HG03442 (cell line): ENCODE measurements around the gene NYNRIN.

Source experiments
- ATAC-seq: cut with Tn5 transposase; IDR thresholded peaks from one replicate; pipeline ENCODE4 v1.9.1; 2021; ENCODE audit warnings: mild to moderate bottlenecking, moderate library complexity; ENCODE audit not compliant: unreplicated experiment

Gene NYNRIN

GRCh38 chr14:24414077-24414476, 15.3 kb downstream of the NYNRIN start:
- ATAC-seq, result no peak

GRCh38 chr14:24414732-24415420, 16.1 kb downstream of the NYNRIN start:
- no peak for ATAC-seq

GRCh38 chr14:24415421-24416253, 16.8 kb downstream of the NYNRIN start:
- ATAC-seq, result no peak

GRCh38 chr14:24416254-24416931, 17.6 kb downstream of the NYNRIN start:
- no peak for ATAC-seq

GRCh38 chr14:24416932-24417619, 18.3 kb downstream of the NYNRIN start:
- ATAC-seq, result no peak

- ATAC-seq, result no peak
Measured at GRCh38 chr14:24417832-24418491, 19.2 kb downstream of the NYNRIN start.

- no peak for ATAC-seq
Measured at GRCh38 chr14:24418492-24418873, 19.7 kb downstream of the NYNRIN start.

GRCh38 chr14:24422261-24422660, 23.5 kb downstream of the NYNRIN start:
- no peak for ATAC-seq

GRCh38 chr14:24422694-24423601, 24.1 kb downstream of the NYNRIN start:
- ATAC-seq, result no peak

- no peak for ATAC-seq
Measured at GRCh38 chr14:24425704-24426103, 26.9 kb downstream of the NYNRIN start.

GRCh38 chr14:24426150-24426911, 27.5 kb downstream of the NYNRIN start:
- no peak for ATAC-seq

- ATAC-seq, result no peak
Measured at GRCh38 chr14:24426912-24427536, 28.2 kb downstream of the NYNRIN start.

GRCh38 chr14:24427537-24428508, 29.0 kb downstream of the NYNRIN start:
- ATAC-seq, result no peak

GRCh38 chr14:24428628-24429394, 30.0 kb downstream of the NYNRIN start:
- no peak for ATAC-seq

GRCh38 chr14:24429395-24430142, 30.8 kb downstream of the NYNRIN start, which contains the start of the genes CBLN3 and KHNYN:
Gene CBLN3 (minus strand): TSS chr14:24429668. CDS start chr14:24429054, 614 bp downstream.
Gene KHNYN (plus strand): TSS chr14:24429954. CDS start chr14:24430731, 777 bp downstream.
- peak; percentile 82 for ATAC-seq
